Endothelial cell of umbilical vein (primary cell): Measurements from ENCODE around the gene DTX3. TPM values are rescaled to one million over a fixed set of nuclear protein-coding genes. Genes with fewer than 3 reads are reported as not detected.

Experiments
- BruUV-seq: library from RNA; stranded (reverse); fragments of 400-500 nt; replicated peaks from 2 replicates; lab custom pipeline; 2021; lab: Mats Ljungman, UMichigan
- CTCF ChIA-PET: fragments of 300-600, 350-600 bp; sonication (Branson Sonifier 250); formaldehyde crosslinking; loops from one replicate; lab custom pipeline; 2021; ENCODE audit warnings: antibody characterized with exemption, inconsistent platforms; lab: Charles Lee
- POLR2A ChIA-PET: fragments of 300-600, 350-600 bp; sonication (Branson Sonifier 250); formaldehyde crosslinking; loops from one replicate; lab custom pipeline; 2021; ENCODE audit warnings: antibody characterized with exemption, inconsistent platforms; lab: Charles Lee
- DNase-seq: peaks from one replicate; pipeline ENCODE4 v3.0.0-alpha.2; 2011; ENCODE audit warnings: low read depth, low spot score
- FAIRE-seq: peaks from 2 replicates; lab custom pipeline; 2011; peaks lifted over from hg19 to GRCh38; lab: Jason Lieb, UNC
- H2AFZ ChIP-seq: 2 replicates; pipeline ENCODE4 v1.6.0; 2012; ENCODE audit warnings: low read depth, low read length, control low read depth, inconsistent platforms
- H3K27ac ChIP-seq: 2 replicates; pipeline ENCODE4 v1.5.1; 2011; ENCODE audit warnings: low read depth, mild to moderate bottlenecking, control low read depth, low read length, moderate library complexity; ENCODE audit not compliant: insufficient read depth
- H3K27me3 ChIP-seq, 2 experiments: 2 replicates each; pipeline versions ENCODE4 v1.6.0 to v1.6.1; 2011; ENCODE audit warnings: low read length in 2 of 2, mixed read lengths in 1 of 2; ENCODE audit not compliant: control insufficient read depth in 2 of 2, insufficient read depth in 2 of 2
- H3K36me3 ChIP-seq, 2 experiments: 2 replicates in 1 of 2; 3 replicates in 1 of 2; pipeline ENCODE4 v1.5.1; 2011; ENCODE audit warnings: low read length in 2 of 2, mild to moderate bottlenecking in 1 of 2, moderate library complexity in 1 of 2; ENCODE audit not compliant: control insufficient read depth in 2 of 2, insufficient read depth in 2 of 2; ENCODE audit errors: extremely low read depth in 1 of 2
- H3K4me1 ChIP-seq: 3 replicates; pipeline ENCODE4 v1.5.1; 2011; ENCODE audit warnings: mild to moderate bottlenecking, low read length; ENCODE audit not compliant: control insufficient read depth, insufficient read depth; ENCODE audit errors: extremely low read depth
- H3K4me2 ChIP-seq: 2 replicates; pipeline ENCODE4 v1.6.1; 2011; ENCODE audit warnings: low read length, control low read depth, mixed read lengths; ENCODE audit not compliant: insufficient read depth
- H3K4me3 ChIP-seq, 3 experiments: fragments of 200-600 bp in 1 of 3; sonication (generic), shearing (Covaris generic) in 1 of 3; replicated peaks in 1 of 3; 2 replicates each; pipeline ENCODE4 v1.5.1; 2011 to 2016; ENCODE audit warnings: control low read depth in 3 of 3, low read length in 3 of 3, mild to moderate bottlenecking in 2 of 3, inconsistent platforms in 1 of 3, low read depth in 1 of 3, moderate library complexity in 1 of 3; ENCODE audit not compliant: insufficient read depth in 1 of 3
- H3K79me2 ChIP-seq: 2 replicates; pipeline ENCODE4 v1.6.0; 2012; ENCODE audit warnings: low read length, inconsistent platforms; ENCODE audit not compliant: control insufficient read depth, insufficient read depth
- H3K9ac ChIP-seq: replicated peaks from 2 replicates; pipeline ENCODE3; 2011; ENCODE audit warnings: low read length, control low read depth; ENCODE audit not compliant: insufficient read depth; ENCODE audit errors: extremely low read depth
- H3K9me1 ChIP-seq: replicated peaks from 3 replicates; pipeline ENCODE4 v1.6.0; 2011; ENCODE audit warnings: mild to moderate bottlenecking, low read length; ENCODE audit not compliant: control insufficient read depth, insufficient read depth; ENCODE audit errors: extremely low read depth
- H3K9me3 ChIP-seq: replicated peaks from 2 replicates; pipeline ENCODE4 v1.5.1; 2012; ENCODE audit warnings: low read length, inconsistent platforms; ENCODE audit not compliant: control insufficient read depth, insufficient read depth
- H4K20me1 ChIP-seq: replicated peaks from 2 replicates; pipeline ENCODE3; 2011; ENCODE audit warnings: mild to moderate bottlenecking, low read length; ENCODE audit not compliant: control insufficient read depth, insufficient read depth; ENCODE audit errors: extremely low read depth
- EZH2 ChIP-seq: IDR thresholded peaks from 2 replicates; pipeline ENCODE4 v1.6.1; 2012; ENCODE audit warnings: borderline replicate concordance, low read depth, mild to moderate bottlenecking, moderate library complexity, low read length, inconsistent platforms; ENCODE audit not compliant: severe bottlenecking
- GATA2 ChIP-seq: IDR thresholded peaks from 2 replicates; pipeline ENCODE4 v1.7.0; 2011; ENCODE audit warnings: low read depth, mild to moderate bottlenecking, moderate library complexity, mixed read lengths, low read length; ENCODE audit not compliant: insufficient read length, insufficient read depth
- MYC ChIP-seq: IDR thresholded peaks from one replicate; pipeline ENCODE4 v1.6.1; 2011; ENCODE audit warnings: mild to moderate bottlenecking, low read depth, low read length
- POLR2A ChIP-seq: IDR thresholded peaks from 2 replicates; pipeline ENCODE4 v1.6.1; 2012; ENCODE audit warnings: low read depth, mild to moderate bottlenecking, control low read depth, low read length
- dilution Hi-C: fragments of 300-500 bp; cut with MboI; formaldehyde crosslinking; loops from one replicate; pipeline ENCODE4 v1.15.0; 2019; ENCODE audit warnings: low sequenced_read_pairs; ENCODE audit not compliant: extremely low pct_ligation_motif_present
- intact Hi-C: fragments of 100-400 bp; cut with micrococcal nuclease; formaldehyde crosslinking; loops from one replicate; pipeline ENCODE4 v1.10.0; 2022
- polyA plus RNA-seq, 4 experiments: library from polyadenylated mRNA; depleted of rRNA in 3 of 4; stranded (reverse) in 3 of 4; unstranded in 1 of 4; fragments of >200 nt; gene quantifications; 2 replicates each; pipeline versions ENCODE4 v1.2.1 to v1.2.3, GENCODE V29; 2011 to 2012; ENCODE audit warnings: missing spikeins in 1 of 4
- total RNA-seq: library from RNA; stranded (reverse); gene quantifications from 2 replicates; pipeline ENCODE4 v1.2.3, GENCODE V29; 2021
- TF ChIP-seq, protein P1 (sequence below), 2 donors: IDR thresholded peaks; 1 replicate in 1 of 2; 2 replicates in 1 of 2; pipeline ENCODE4 v1.5.1; 2011; ENCODE audit warnings: low read length in 2 of 2, mild to moderate bottlenecking in 2 of 2, moderate library complexity in 2 of 2, control low read depth in 1 of 2, inconsistent platforms in 1 of 2, low read depth in 1 of 2; ENCODE audit not compliant: insufficient read depth in 1 of 2; ENCODE audit errors: extremely low read depth in 1 of 2

The DTX3 gene
- total and polyA plus RNA-seq, 2 donors (not counting 3 experiments of a cell fraction or from before 2014, with no cell fraction given) = 34.5 to 51.4 TPM

DNA sequence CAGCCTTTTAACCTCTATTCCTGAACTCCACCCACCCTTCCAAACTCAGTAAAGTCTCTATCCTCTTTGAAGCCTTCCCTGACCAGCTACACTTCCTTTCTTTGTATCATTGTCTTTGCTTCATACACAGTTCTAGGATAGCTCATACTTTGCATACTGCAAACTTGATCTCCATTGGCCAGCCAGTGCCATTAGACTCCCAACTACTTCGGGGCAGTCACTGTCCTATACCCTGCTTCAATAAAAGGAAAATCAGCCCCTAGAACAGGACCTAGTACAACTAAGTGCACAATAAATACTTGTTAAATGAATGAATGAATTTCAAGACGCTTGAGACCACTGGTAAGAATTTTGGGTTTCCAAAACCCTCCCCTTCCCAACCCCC lies 14.2 kb upstream of the DTX3 start:
- Histone ChIP-seq H3K4me1 (peaks cover 5% of the 10 kb centered on the region), H3K27ac (no peak overlapping the region), H3K9me3 (no peaks in the 10 kb centered on the region), H3K27me3 (peaks cover 9 to 12% of the 10 kb centered on the region in 2 experiments), H3K4me3 (peak overlapping the region; percentile 49 to 83 (median 60)), H3K9ac (no peak overlapping the region), H3K4me2 (peak overlapping the region; percentile 69), H3K9me1 (no peaks in the 10 kb centered on the region), H2AFZ (peak overlapping the region; percentile 90), H4K20me1 (no peaks in the 10 kb centered on the region), H3K79me2 (no peaks in the 10 kb centered on the region), H3K36me3 (no peaks in the 10 kb centered on the region)
- POLR2A ChIA-PET = no interaction called here
- CTCF ChIA-PET = no interaction called here
- dilution Hi-C loops (no loop called here), intact Hi-C loops (loop anchor here (2.0 kb wide), 1 partner anchor 20 kb away; the partner anchor contains the start of gene ARHGEF25)
- BruUV-seq = no TSS peak
- DNase-seq = no peak
- TF ChIP-seq, protein P1, sequence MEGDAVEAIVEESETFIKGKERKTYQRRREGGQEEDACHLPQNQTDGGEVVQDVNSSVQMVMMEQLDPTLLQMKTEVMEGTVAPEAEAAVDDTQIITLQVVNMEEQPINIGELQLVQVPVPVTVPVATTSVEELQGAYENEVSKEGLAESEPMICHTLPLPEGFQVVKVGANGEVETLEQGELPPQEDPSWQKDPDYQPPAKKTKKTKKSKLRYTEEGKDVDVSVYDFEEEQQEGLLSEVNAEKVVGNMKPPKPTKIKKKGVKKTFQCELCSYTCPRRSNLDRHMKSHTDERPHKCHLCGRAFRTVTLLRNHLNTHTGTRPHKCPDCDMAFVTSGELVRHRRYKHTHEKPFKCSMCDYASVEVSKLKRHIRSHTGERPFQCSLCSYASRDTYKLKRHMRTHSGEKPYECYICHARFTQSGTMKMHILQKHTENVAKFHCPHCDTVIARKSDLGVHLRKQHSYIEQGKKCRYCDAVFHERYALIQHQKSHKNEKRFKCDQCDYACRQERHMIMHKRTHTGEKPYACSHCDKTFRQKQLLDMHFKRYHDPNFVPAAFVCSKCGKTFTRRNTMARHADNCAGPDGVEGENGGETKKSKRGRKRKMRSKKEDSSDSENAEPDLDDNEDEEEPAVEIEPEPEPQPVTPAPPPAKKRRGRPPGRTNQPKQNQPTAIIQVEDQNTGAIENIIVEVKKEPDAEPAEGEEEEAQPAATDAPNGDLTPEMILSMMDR (IDR thresholded peaks at IDR 0.05; ENCODE audit: extremely low read depth in 1 of 2, insufficient read depth in 1 of 2, low read depth in 1 of 2, low read length in 2 of 2) = no peak
- no peak for TF ChIP-seq MYC
- no peak for TF ChIP-seq EZH2
- no peak for TF ChIP-seq POLR2A
- TF ChIP-seq GATA2 = no peak
- no peak for FAIRE-seq
